ENCODE results near the gene CHST8.

CHST8 gene

GRCh38 chr19:33622505-33622808, 704 bp downstream of the CHST8 start:
- Histone ChIP-seq H3K4me2 (ENCODE audit: low read length) (no peak overlapping the region), H3K4me3 (ENCODE audit: low read length) (no peak overlapping the region), H4K20me1 (ENCODE audit: control insufficient read depth, insufficient read depth, low read depth, low read length) (no peaks in the 10 kb centered on the region), H3K27ac (ENCODE audit: low read depth, low read length) (no peak overlapping the region), H3K9me3 (ENCODE audit: control insufficient read depth, insufficient read depth, low read length) (no peaks in the 10 kb centered on the region), H3F3A (ENCODE audit: control insufficient read depth, insufficient read depth) (no peaks in the 10 kb centered on the region), H3K79me2 (ENCODE audit: control insufficient read depth, low read length) (no peaks in the 10 kb centered on the region), H3K27me3 (ENCODE audit: control insufficient read depth, low read length) (no peaks in the 10 kb centered on the region), H3K36me3 (ENCODE audit: control insufficient read depth, low read length) (no peaks in the 10 kb centered on the region), H3K9me2 (replicated peaks; ENCODE audit: control insufficient read depth, low read length) (no peaks in the 10 kb centered on the region), H3K4me1 (ENCODE audit: control insufficient read depth, low read length) (no peaks in the 10 kb centered on the region)
- TF ChIP-seq EZH2phosphoT487 (IDR thresholded peaks at IDR 0.05; ENCODE audit: borderline replicate concordance, low read length) (no peak), CTCF (IDR thresholded peaks at IDR 0.05; ENCODE audit: low read depth, low read length, poor library complexity, severe bottlenecking) (no peak)

GRCh38 chr19:33622809-33623511, 1.2 kb downstream of the CHST8 start:
- no peak overlapping the region for H3K27ac ChIP-seq (ENCODE audit: low read depth, low read length)
- no peak overlapping the region for H3K4me3 ChIP-seq (ENCODE audit: low read length)
- H4K20me1 ChIP-seq (ENCODE audit: control insufficient read depth, insufficient read depth, low read depth, low read length): no peaks in the 10 kb centered on the region
- no peaks in the 10 kb centered on the region for H3K4me1 ChIP-seq (ENCODE audit: control insufficient read depth, low read length)
- no peaks in the 10 kb centered on the region for H3K79me2 ChIP-seq (ENCODE audit: control insufficient read depth, low read length)
- no peaks in the 10 kb centered on the region for H3K27me3 ChIP-seq (ENCODE audit: control insufficient read depth, low read length)
- H3K36me3 ChIP-seq (ENCODE audit: control insufficient read depth, low read length): no peaks in the 10 kb centered on the region
- no peak overlapping the region for H3K4me2 ChIP-seq (ENCODE audit: low read length)
- no peaks in the 10 kb centered on the region for H3K9me3 ChIP-seq (ENCODE audit: control insufficient read depth, insufficient read depth, low read length)
- no peaks in the 10 kb centered on the region for H3K9me2 ChIP-seq (replicated peaks; ENCODE audit: control insufficient read depth, low read length)
- TF ChIP-seq EZH2phosphoT487 (IDR thresholded peaks at IDR 0.05; ENCODE audit: borderline replicate concordance, low read length) (no peak), CTCF (IDR thresholded peaks at IDR 0.05; ENCODE audit: low read depth, low read length, poor library complexity, severe bottlenecking) (no peak)
- no peaks in the 10 kb centered on the region for H3F3A ChIP-seq (ENCODE audit: control insufficient read depth, insufficient read depth)

GRCh38 chr19:33624586-33624985, 2.8 kb downstream of the CHST8 start:
- H3F3A ChIP-seq (ENCODE audit: control insufficient read depth, insufficient read depth): no peaks in the 10 kb centered on the region
- H3K27me3 ChIP-seq (ENCODE audit: control insufficient read depth, low read length): no peaks in the 10 kb centered on the region
- no peak for TF ChIP-seq CTCF (IDR thresholded peaks at IDR 0.05; ENCODE audit: low read depth, low read length, poor library complexity, severe bottlenecking)
- no peak for TF ChIP-seq EZH2phosphoT487 (IDR thresholded peaks at IDR 0.05; ENCODE audit: borderline replicate concordance, low read length)
- H3K4me2 ChIP-seq (ENCODE audit: low read length): no peak overlapping the region
- no peaks in the 10 kb centered on the region for H3K4me1 ChIP-seq (ENCODE audit: control insufficient read depth, low read length)
- H3K9me3 ChIP-seq (ENCODE audit: control insufficient read depth, insufficient read depth, low read length): no peaks in the 10 kb centered on the region
- H3K27ac ChIP-seq (ENCODE audit: low read depth, low read length): no peak overlapping the region
- no peaks in the 10 kb centered on the region for H3K9me2 ChIP-seq (replicated peaks; ENCODE audit: control insufficient read depth, low read length)
- H3K36me3 ChIP-seq (ENCODE audit: control insufficient read depth, low read length): no peaks in the 10 kb centered on the region
- H3K4me3 ChIP-seq (ENCODE audit: low read length): no peak overlapping the region
- H3K79me2 ChIP-seq (ENCODE audit: control insufficient read depth, low read length): no peaks in the 10 kb centered on the region
- H4K20me1 ChIP-seq (ENCODE audit: control insufficient read depth, insufficient read depth, low read depth, low read length): no peaks in the 10 kb centered on the region

Measured in DOHH2 (cell line).